Prostate gland (tissue), 2 donors: ENCODE data around the gene ANKRD9.
"Not testable (repeated sequence)": the region's sequence is repeated elsewhere in the genome, so short reads cannot be mapped to it uniquely, and the experiment has no call there.

Experiments used
- CTCF ChIP-seq, 4 experiments: fragments of 200-600 bp in 2 of 4; fragments of 450-650 bp in 2 of 4; sonication (generic) in 2 of 4; IDR thresholded peaks; 1 replicate in 3 of 4; 2 replicates in 1 of 4; pipeline ENCODE4 v1.5.1; 2016 to 2019; ENCODE audit warnings: antibody characterized with exemption in 4 of 4, mild to moderate bottlenecking in 2 of 4, moderate library complexity in 2 of 4
- POLR2A ChIP-seq: fragments of 450-650 bp; IDR thresholded peaks from one replicate; pipeline ENCODE4 v1.6.1; 2016; ENCODE audit warnings: antibody characterized with exemption, mild to moderate bottlenecking
- POLR2AphosphoS5 ChIP-seq: sonication (generic); formaldehyde crosslinking; IDR thresholded peaks from one replicate; pipeline ENCODE4 v1.6.1; 2017; ENCODE audit warnings: antibody characterized with exemption

GRCh38 chr14:102519709-102520108, 10.1 kb upstream of the ANKRD9 start:
- not testable (repeated sequence) for TF ChIP-seq POLR2A; CTCF (IDR thresholded peaks at IDR 0.05); POLR2AphosphoS5
